Activated gamma-delta T cell treated with Interleukin-2 at 50 U/mL for 16 hours (primary cell): Measurements from ENCODE around the gene TARS3.
"Not testable (repeated sequence)": the region's sequence is repeated elsewhere in the genome, so short reads cannot be mapped to it uniquely, and the experiment has no call there.

ENCODE experiments used
- DNase-seq: peaks from one replicate; pipeline ENCODE4 v3.0.0-alpha.2; 2020

TARS3 gene

DNA sequence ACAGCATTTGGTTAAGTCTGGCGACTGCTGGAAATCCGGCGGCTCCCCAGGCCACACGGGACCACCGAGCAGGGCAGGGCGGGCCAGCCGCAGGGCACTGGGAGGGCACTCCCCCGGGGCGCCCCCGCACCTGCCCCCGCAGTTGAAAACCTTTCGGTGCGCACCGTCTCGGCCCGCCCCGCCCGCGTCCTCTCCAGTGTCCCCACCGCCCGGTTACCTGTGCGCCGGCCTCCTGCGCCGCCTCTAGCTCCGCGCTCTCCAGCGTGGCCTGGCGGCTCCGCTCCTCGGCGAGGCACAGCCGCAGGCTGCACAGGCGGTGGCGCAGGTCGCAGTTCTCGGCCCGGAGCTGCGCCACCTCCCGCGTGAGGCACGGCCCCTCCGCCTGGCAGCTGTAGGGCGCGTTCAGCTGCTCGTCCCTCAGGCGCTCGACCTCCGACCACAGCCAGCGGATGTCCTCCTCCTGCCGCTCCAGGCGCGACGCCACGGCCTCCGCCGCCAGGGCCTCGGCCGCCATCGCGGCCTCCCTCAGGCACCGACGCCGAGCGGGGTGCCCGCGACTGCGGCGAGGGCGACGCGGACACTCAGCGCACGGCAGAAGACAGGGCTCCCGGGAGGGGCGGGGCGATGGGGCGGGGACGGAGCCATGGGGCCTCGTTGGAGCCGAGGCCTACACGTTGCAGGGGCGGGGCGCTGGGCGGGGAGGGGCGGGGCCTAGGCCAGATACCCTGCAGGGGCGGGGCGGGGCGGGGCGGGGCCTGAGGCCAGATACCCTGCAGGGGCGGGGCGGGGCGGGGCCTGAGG, at the start of gene TARS3:
Gene TARS3, minus strand, starts transcription at position 600 of the 801 bp plus-strand sequence. Its CDS starts 86 bp downstream, at position 514.
- peak; percentile 96 for DNase-seq

DNA sequence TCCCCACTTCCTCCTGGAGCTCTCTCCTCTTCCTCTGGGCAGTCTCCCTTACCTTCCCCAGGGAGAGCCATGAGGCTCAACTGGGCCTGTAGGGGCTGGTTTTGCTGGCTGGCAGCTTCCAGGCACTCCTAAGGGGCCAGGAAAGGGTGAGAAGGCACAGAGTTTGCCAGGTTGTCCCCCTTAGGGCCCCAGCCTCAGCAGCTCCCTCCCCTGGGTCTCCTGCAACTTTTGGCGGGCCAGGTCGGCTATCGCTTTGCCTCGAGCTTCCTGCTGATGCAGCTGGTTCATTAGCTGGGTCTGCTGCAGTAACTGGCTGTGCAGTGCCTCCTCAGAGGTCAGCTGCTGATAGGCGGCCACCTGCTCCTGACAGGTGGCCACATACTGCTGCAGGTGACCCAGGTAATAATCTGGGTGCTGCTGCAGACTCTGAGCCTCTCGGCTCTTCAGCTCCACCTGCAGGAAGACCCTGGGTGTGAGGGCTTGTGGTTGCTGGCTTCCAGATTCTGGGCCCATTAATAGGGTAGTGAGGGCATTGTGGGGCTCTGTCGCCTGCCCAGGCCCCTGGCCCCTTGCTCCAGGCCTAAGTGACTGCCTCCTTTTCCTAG, 49.3 kb upstream of the TARS3 start:
- DNase-seq, result no peak

- no peak for DNase-seq
Measured at GRCh38 chr15:101772921-101773320, 48.6 kb upstream of the TARS3 start.

- not testable (repeated sequence) for DNase-seq
Measured at GRCh38 chr15:101767083-101767640, 42.9 kb upstream of the TARS3 start.

GRCh38 chr15:101765772-101766456, 41.6 kb upstream of the TARS3 start:
- DNase-seq, result no peak

DNA sequence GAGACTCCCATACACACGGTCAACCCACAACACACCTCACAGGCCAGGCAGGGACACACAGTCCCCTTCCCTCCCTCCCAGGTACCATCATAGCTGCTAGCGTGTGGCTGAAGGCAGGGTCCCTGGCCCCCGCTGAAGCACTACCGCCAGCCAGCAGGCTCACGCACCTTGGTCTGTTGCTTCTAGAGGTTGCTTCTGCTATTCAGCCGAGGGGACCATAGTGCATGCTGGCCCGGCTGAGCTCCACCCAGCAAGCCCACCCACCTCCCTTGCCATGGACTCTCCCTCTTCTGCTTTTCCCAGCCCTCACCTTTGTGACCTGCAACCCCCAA, 41.0 kb upstream of the TARS3 start:
- not testable (repeated sequence) for DNase-seq

DNA sequence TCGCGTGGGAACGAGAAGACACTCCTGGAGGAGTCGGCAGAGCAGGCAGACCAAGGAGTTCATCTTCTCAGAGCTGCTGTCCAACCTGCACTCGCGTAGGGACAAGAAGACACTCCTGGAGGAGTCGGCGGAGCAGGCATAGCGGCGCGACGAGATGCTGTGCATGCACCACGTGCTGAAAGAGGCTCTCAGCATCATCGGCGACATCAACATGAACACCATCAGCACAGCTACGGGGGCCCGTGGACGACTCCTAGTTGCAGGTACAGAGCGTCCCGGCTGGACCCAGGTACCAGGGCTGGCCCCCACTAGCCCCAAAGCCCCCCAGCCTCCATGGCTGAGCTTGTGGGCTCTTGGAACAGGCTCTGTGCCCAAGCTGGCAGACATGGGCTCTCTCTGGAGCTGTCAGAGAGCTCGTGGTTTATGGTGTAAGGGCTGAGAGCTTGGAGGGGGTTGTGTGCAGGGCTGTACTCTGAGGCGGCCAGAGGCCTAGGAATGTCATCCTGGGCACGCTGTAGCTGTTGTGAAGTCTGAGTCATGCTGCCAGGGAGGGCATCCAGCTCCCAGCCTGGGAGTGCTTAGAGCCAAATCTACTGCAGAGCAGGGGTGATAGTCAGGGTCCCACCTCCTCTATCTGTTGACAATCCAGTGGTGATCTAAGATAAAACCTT, 40.5 kb upstream of the TARS3 start:
- not testable (repeated sequence) for DNase-seq

GRCh38 chr15:101746716-101747082, 22.4 kb upstream of the TARS3 start:
- not testable (repeated sequence) for DNase-seq

GRCh38 chr15:101734837-101735236, 10.6 kb upstream of the TARS3 start:
- DNase-seq, result not testable (repeated sequence)

GRCh38 chr15:101733545-101733944, 9.3 kb upstream of the TARS3 start:
- DNase-seq, result no peak

- no peak for DNase-seq
Measured at GRCh38 chr15:101732772-101733171, 8.5 kb upstream of the TARS3 start.

DNA sequence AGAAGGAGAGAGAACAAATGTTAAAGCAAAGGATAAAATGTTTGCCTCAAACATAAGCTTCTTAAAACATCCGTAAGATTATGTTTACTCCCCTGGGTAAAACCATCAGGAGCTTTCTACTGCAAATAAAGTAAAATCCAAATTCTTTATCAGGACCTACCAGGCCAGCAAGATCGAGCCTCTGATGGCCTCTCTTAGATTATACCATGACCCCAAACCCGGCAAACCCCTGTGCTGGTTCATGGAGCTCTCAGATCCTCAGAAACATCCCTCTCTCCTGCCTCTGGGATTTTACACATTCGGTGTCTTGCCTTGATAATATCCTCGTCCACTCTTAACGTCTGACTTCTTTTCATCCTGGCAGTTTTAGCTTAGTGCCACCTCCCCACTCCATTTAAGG, 7.5 kb upstream of the TARS3 start:
- DNase-seq, result no peak

GRCh38 chr15:101727186-101727585, 2.9 kb upstream of the TARS3 start:
- DNase-seq, result no peak

- DNase-seq, result no peak
Measured at GRCh38 chr15:101725073-101725472, 800 bp upstream of the TARS3 start.

GRCh38 chr15:101724675-101725005, 367 bp upstream of the TARS3 start:
- DNase-seq, result no peak

- peak; percentile 36 for DNase-seq
Measured at GRCh38 chr15:101723171-101723873, 951 bp downstream of the TARS3 start.

GRCh38 chr15:101718896-101719295, 5.4 kb downstream of the TARS3 start:
- no peak for DNase-seq

- no peak for DNase-seq
Measured at GRCh38 chr15:101712078-101712477, 12.2 kb downstream of the TARS3 start.

GRCh38 chr15:101710806-101711205, 13.5 kb downstream of the TARS3 start:
- DNase-seq, result no peak

GRCh38 chr15:101709466-101709865, 14.8 kb downstream of the TARS3 start:
- no peak for DNase-seq

DNA sequence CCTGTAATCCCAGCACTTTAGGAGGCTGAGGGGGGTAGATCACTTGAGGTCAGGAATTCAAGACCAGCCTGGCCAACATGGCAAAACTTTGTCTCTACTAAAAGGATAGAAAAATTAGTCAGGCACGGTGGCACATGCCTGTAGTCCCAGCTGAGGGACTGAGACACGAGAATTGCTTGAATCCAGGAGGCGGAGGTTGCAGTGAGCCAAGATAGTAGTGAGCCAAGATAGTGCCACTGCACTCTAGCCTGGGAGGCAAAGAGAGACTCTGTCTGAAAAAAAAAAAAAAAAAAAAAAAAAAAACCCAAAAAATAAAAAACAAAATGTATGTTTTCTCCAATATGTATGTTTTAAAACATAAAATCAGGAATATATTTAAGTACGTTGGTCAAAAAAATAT, 16.3 kb downstream of the TARS3 start:
- no peak for DNase-seq

DNA sequence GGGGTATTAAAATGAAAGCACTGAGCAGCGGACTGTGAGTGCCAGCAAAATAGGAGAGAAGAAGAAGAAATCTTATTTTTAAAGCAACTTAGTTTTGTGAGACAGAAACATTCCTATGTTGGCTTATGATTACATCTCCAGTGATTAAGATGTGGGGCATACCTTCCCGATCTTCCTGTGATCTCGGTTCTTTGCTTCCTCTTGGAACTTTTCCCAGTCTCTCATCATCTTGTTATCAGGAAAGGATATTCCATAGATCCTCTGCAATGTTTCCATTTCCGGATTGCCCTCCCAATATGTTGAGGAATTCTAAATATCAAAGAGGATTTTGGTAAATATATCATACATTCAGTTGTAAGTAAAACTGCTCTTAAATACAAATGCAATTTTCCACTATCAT, 22.2 kb downstream of the TARS3 start:
- no peak for DNase-seq

DNA sequence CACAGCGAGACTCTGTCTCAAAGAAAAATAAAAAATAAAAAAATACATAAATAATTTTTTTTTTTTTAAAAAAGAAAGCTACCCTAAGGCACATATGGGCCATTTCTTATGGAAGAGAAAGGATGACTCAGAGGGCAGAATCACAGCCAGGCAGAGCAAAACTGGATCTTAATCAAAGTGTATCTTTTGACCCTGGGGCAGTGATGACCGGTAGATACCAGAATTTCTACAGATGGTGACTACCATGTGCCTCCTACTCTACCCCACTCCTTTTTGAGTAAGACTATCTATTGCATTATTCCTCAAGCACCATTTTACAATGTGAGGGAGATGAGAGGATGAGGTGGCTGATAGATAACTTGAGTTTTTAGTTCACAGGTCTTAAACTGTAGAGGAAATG, 26.0 kb downstream of the TARS3 start:
- DNase-seq, result no peak
